Activated CD4-positive, CD25-positive, alpha-beta regulatory T cell treated with anti-CD3 and anti-CD28 coated beads, Interleukin-2, amount 50 U/mL, for 24 hours (primary cell): Measurements from ENCODE around the gene MZT2B.
"Not testable (repeated sequence)": the region's sequence is repeated elsewhere in the genome, so short reads cannot be mapped to it uniquely, and the experiment has no call there.

Experiments used
- ATAC-seq, 2 donors: fragments of 150-1000 bp; cut with Tn5 transposase; one replicate each; pipeline ENCODE4 v1.10.0; 2021; ENCODE audit warnings: mild to moderate bottlenecking in 1 of 2, moderate library complexity in 1 of 2

MZT2B gene

GRCh38 chr2:130152816-130153595 lies 29.1 kb upstream of the MZT2B start:
- no peak for ATAC-seq

GRCh38 chr2:130153721-130154422 lies 28.2 kb upstream of the MZT2B start:
- not testable (repeated sequence) for ATAC-seq

- ATAC-seq: not testable (repeated sequence)
These were observed 27.7 kb upstream of the MZT2B start for GRCh38 chr2:130154423-130154770.

- no peak for ATAC-seq
These were observed 27.0 kb upstream of the MZT2B start for GRCh38 chr2:130154773-130155765.

- ATAC-seq: not testable (repeated sequence)
These were observed 26.0 kb upstream of the MZT2B start for GRCh38 chr2:130155956-130156623.

- ATAC-seq: no peak
These were observed 25.4 kb upstream of the MZT2B start for GRCh38 chr2:130156624-130157004.

- ATAC-seq: not testable (repeated sequence)
These were observed 24.7 kb upstream of the MZT2B start for GRCh38 chr2:130157354-130157753.

GRCh38 chr2:130157825-130158514 lies 24.1 kb upstream of the MZT2B start:
- peak in 1 of 2 donors; percentile 60 for ATAC-seq

GRCh38 chr2:130158631-130159030 lies 23.4 kb upstream of the MZT2B start:
- no peak for ATAC-seq

GRCh38 chr2:130159376-130159775 lies 22.7 kb upstream of the MZT2B start:
- ATAC-seq: not testable (repeated sequence)

GRCh38 chr2:130160131-130160530 lies 21.9 kb upstream of the MZT2B start:
- no peak for ATAC-seq

- ATAC-seq: not testable (repeated sequence)
These were observed 21.0 kb upstream of the MZT2B start for GRCh38 chr2:130160838-130161705.

- ATAC-seq: not testable (repeated sequence)
These were observed 19.6 kb upstream of the MZT2B start for GRCh38 chr2:130162486-130162885.

- ATAC-seq: no peak
These were observed 19.1 kb upstream of the MZT2B start for GRCh38 chr2:130162968-130163367.

- no peak for ATAC-seq
These were observed 16.6 kb upstream of the MZT2B start for GRCh38 chr2:130165293-130166016.

- ATAC-seq: not testable (repeated sequence)
These were observed 15.5 kb upstream of the MZT2B start for GRCh38 chr2:130166611-130167010.

GRCh38 chr2:130169163-130169562 lies 12.9 kb upstream of the MZT2B start:
- ATAC-seq: peak in 1 of 2 donors; percentile 77

- peak in 1 of 2 donors; percentile 50 for ATAC-seq
These were observed 12.2 kb upstream of the MZT2B start for GRCh38 chr2:130169896-130170295.

GRCh38 chr2:130174866-130175265 lies 7.2 kb upstream of the MZT2B start:
- peak in 1 of 2 donors; percentile 58 for ATAC-seq
